Measurements from ENCODE around the gene ZDHHC14. TPM values are rescaled to one million over a fixed set of nuclear protein-coding genes. Genes with fewer than 3 reads are reported as not detected.

Gene ZDHHC14
- total RNA-seq, 1 experiment from 2014 or later: 1.7 TPM

DNA sequence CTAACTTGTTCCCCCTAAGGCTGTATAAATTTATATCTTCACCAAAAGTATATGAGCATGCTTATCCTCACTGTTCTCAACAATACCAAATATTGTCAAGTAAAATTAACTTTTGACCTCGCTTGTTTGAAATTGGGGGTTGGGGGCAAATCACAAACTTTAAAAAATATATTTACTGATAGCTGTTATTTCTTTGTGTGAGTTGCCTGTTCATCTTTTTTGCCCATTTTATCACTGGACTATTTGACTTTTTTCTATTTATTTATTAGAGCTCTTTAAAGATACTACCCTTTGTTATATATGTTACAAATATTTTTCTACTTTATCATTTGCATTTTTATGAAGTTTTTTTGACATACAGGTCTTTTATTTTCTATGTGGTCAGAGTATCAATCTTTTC, 187.7 kb downstream of the ZDHHC14 start:
- no peak overlapping the region for H2BK12ac ChIP-seq (ENCODE audit: insufficient read length, low read depth, low read length)
- Mint-ChIP-seq H3K27ac (no peak overlapping the region), H3K4me3 (no peak overlapping the region), H3K4me1 (peaks cover 15 to 16% of the 10 kb centered on the region in 2 experiments), H3K27me3 (ENCODE audit: low read depth) (no peaks in the 10 kb centered on the region), H3K36me3 (ENCODE audit: insufficient read depth in 1 of 3, low read depth in 3 of 3) (peaks cover 0 to 9% (median 1%) of the 10 kb centered on the region in 3 experiments; a peak in 3 of 7 replicates), H3K9me3 (peaks cover 0 to 3% of the 10 kb centered on the region in 2 experiments; a peak in 2 of 5 replicates)
- H2BK120ac ChIP-seq (ENCODE audit: low read depth, low read length, poor library complexity, severe bottlenecking): no peak overlapping the region
- no peak overlapping the region for H3K23ac ChIP-seq (ENCODE audit: insufficient read length, low read depth, low read length)
- no peak for DNase-seq
- no peak overlapping the region for H3K9ac ChIP-seq (ENCODE audit: extremely low read depth, insufficient read length, low read length)
- no peak overlapping the region for H2BK15ac ChIP-seq (ENCODE audit: low read depth, low read length)
- no peak overlapping the region for H3K4ac ChIP-seq (ENCODE audit: low read depth, low read length)
- no peaks in the 10 kb centered on the region for H3K27me3 ChIP-seq (ENCODE audit: insufficient read depth, low read length)
- H3K23me2 ChIP-seq (ENCODE audit: insufficient read length, low read depth, low read length, poor library complexity, severe bottlenecking): no peaks in the 10 kb centered on the region
- H4K8ac ChIP-seq (replicated peaks; ENCODE audit: insufficient read length, low read depth, low read length): no peak overlapping the region
- H2AFZ ChIP-seq (ENCODE audit: low read length): no peak overlapping the region
- H3K79me1 ChIP-seq (ENCODE audit: insufficient read depth, low read depth, low read length, poor library complexity, severe bottlenecking): no peaks in the 10 kb centered on the region
- H2BK5ac ChIP-seq (ENCODE audit: insufficient read length, low read length): no peak overlapping the region
- H3K4me2 ChIP-seq (ENCODE audit: insufficient read depth, insufficient read length, low read length): no peak overlapping the region
- H4K5ac ChIP-seq (ENCODE audit: insufficient read length, low read depth, low read length): no peak overlapping the region
- no peak overlapping the region for H3K18ac ChIP-seq (ENCODE audit: insufficient read length, low read depth, low read length)
- no peak overlapping the region for H2AK5ac ChIP-seq (ENCODE audit: insufficient read length, low read length)
- no peak overlapping the region for H3T11ph ChIP-seq (ENCODE audit: low read length)
- H4K20me1 ChIP-seq (ENCODE audit: control insufficient read depth, insufficient read depth, insufficient read length): no peaks in the 10 kb centered on the region
- peaks cover 2% of the 10 kb centered on the region; the same call in 1 of the 2 replicates for H3K4me1 ChIP-seq (ENCODE audit: insufficient read depth, low read length)
- TF ChIP-seq CTCF (conservative IDR thresholded peaks at IDR 0.05): no peak
- H3K14ac ChIP-seq (ENCODE audit: insufficient read depth, low read length): no peak overlapping the region
- H4K91ac ChIP-seq (ENCODE audit: insufficient read length, low read depth, low read length): no peak overlapping the region
- no peak overlapping the region for H3K27ac ChIP-seq (ENCODE audit: insufficient read length, low read depth, low read length)
- H3K9me3 ChIP-seq (ENCODE audit: control insufficient read depth, low read depth, low read length): no peaks in the 10 kb centered on the region
- H3K79me2 ChIP-seq (ENCODE audit: insufficient read depth, low read length): no peaks in the 10 kb centered on the region
- no peak overlapping the region for H3K56ac ChIP-seq (ENCODE audit: insufficient read length, low read depth, low read length)
- no peak overlapping the region for H2BK20ac ChIP-seq (ENCODE audit: low read depth, low read length, poor library complexity, severe bottlenecking)
- no CpG with 5 or more reads among the region's 1 CpG for WGBS (ENCODE audit: extremely low coverage, insufficient read length, low lambda C conversion rate)

Measured in H9 (cell line).